Stimulated activated naive CD8-positive, alpha-beta T cell treated with anti-CD3 and anti-CD28 coated beads, Interleukin-15, amount 100 ng/mL, for 72 hours (primary cell): ENCODE data around the gene KCNC3.

Source experiments
- ATAC-seq: fragments of 150-1000 bp; cut with Tn5 transposase; 2 replicates; pipeline ENCODE4 v1.10.0; 2021; ENCODE audit warnings: mild to moderate bottlenecking, moderate library complexity
- DNase-seq, 2 donors: peaks; one replicate each; pipeline ENCODE4 v3.0.0; 2021 to 2022
- H3K27ac Mint-ChIP-seq, 2 donors: one replicate each; pipeline ENCODE4 v1.8.0; 2022; ENCODE audit warnings: mild to moderate bottlenecking in 2 of 2, mixed read lengths in 2 of 2, moderate library complexity in 2 of 2
- H3K27me3 Mint-ChIP-seq: one replicate; pipeline ENCODE4 v1.8.0; 2022; ENCODE audit warnings: mixed read lengths
- H3K4me1 Mint-ChIP-seq: one replicate; pipeline ENCODE4 v1.8.0; 2022; ENCODE audit warnings: mild to moderate bottlenecking, mixed read lengths
- H3K4me3 Mint-ChIP-seq, 2 donors: one replicate each; pipeline ENCODE4 v1.8.0; 2022; ENCODE audit warnings: mild to moderate bottlenecking in 2 of 2, mixed read lengths in 2 of 2, moderate library complexity in 1 of 2
- H3K9me3 Mint-ChIP-seq, 2 donors: one replicate each; pipeline ENCODE4 v1.8.0; 2022; ENCODE audit warnings: mixed read lengths in 2 of 2

KCNC3 gene

GRCh38 chr19:50311723-50312635 is 17.2 kb downstream of the KCNC3 start:
- Mint-ChIP-seq H3K4me1 (peaks cover 33% of the 10 kb centered on the region), H3K9me3 (no peaks in the 10 kb centered on the region), H3K27ac (no peak overlapping the region), H3K27me3 (peaks cover 98% of the 10 kb centered on the region), H3K4me3 (no peak overlapping the region)
- DNase-seq (no peak), ATAC-seq (no peak)

GRCh38 chr19:50310759-50311465 is 18.3 kb downstream of the KCNC3 start:
- no peak overlapping the region for H3K27ac Mint-ChIP-seq
- H3K9me3 Mint-ChIP-seq, result no peaks in the 10 kb centered on the region
- peaks cover 26% of the 10 kb centered on the region for H3K4me1 Mint-ChIP-seq
- no peak for ATAC-seq
- no peak overlapping the region for H3K4me3 Mint-ChIP-seq
- peaks cover 93% of the 10 kb centered on the region for H3K27me3 Mint-ChIP-seq
- no peak for DNase-seq

GRCh38 chr19:50309396-50310125 is 19.6 kb downstream of the KCNC3 start:
- Mint-ChIP-seq H3K27me3 (peaks cover 90% of the 10 kb centered on the region), H3K4me3 (no peak overlapping the region), H3K27ac (no peak overlapping the region), H3K9me3 (no peaks in the 10 kb centered on the region), H3K4me1 (peaks cover 14% of the 10 kb centered on the region)
- DNase-seq, result no peak
- ATAC-seq, result peak; percentile 43

- Mint-ChIP-seq H3K4me1 (peaks cover 10% of the 10 kb centered on the region), H3K27ac (no peak overlapping the region), H3K27me3 (peaks cover 88% of the 10 kb centered on the region), H3K9me3 (no peaks in the 10 kb centered on the region), H3K4me3 (no peak overlapping the region)
- DNase-seq (no peak), ATAC-seq (no peak)
Observed at GRCh38 chr19:50308991-50309390, 20.2 kb downstream of the KCNC3 start.

- ATAC-seq, result no peak
- Mint-ChIP-seq H3K27me3 (peaks cover 49% of the 10 kb centered on the region), H3K27ac (no peak overlapping the region), H3K4me3 (no peak overlapping the region), H3K4me1 (peaks cover 14% of the 10 kb centered on the region), H3K9me3 (no peaks in the 10 kb centered on the region)
- DNase-seq, result no peak
Observed at GRCh38 chr19:50303558-50303957, 25.6 kb downstream of the KCNC3 start.

DNA sequence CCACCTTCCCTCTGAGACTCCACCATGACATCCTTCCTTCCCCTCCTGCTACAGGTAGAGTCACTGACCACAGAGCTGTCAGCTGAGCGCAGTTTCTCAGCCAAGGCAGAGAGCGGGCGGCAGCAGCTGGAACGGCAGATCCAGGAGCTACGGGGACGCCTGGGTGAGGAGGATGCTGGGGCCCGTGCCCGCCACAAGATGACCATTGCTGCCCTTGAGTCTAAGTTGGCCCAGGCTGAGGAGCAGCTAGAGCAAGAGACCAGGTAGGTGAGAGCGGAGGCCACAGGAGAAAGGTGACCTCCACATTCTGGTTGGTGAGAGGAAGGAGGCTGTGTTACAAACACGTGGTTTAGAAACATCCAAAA is 27.6 kb downstream of the KCNC3 start:
- Mint-ChIP-seq H3K4me3 (no peak overlapping the region), H3K27ac (peak overlapping the region in 1 of 2 donors; percentile 36), H3K27me3 (peaks cover 41% of the 10 kb centered on the region), H3K9me3 (no peaks in the 10 kb centered on the region), H3K4me1 (peaks cover 14% of the 10 kb centered on the region)
- DNase-seq, result no peak
- ATAC-seq, result no peak

DNA sequence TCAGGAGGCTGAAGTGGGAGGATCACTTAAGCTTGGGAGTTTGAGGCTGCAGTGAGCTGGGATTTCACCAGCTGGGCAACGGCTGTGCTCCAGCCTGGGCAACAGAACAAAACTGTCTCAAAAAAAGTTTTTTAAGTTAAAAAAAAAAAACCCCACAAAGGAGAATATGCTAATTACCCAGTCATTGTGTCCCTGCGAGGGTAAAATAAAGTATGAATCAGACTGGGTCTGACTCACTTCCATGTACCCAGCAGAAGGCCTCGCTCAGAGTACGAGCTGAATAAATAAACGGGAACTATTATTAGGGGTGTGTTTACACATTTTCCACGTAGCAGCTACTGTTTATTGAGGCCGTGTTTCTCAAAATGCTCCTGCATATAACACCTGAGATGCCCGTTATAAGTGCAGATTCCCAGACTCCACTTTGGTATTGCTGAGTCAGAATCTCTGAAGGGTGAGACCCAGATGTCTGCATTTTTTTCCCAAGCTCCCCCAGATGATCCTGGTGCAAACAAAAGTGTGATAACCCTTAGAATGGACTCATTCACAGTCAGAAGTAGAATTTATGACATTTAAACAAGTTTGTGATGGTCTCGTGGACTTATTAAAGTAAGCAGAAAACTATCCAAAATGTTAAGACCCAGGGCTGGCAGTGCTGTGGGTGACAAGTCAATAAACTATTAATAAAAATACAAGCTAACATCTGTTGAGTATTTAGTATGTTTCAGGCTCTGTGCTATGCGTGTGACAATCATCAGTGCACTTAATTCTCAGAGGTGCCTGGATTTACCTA is 28.2 kb downstream of the KCNC3 start:
- Mint-ChIP-seq H3K9me3 (no peaks in the 10 kb centered on the region), H3K4me1 (peaks cover 14% of the 10 kb centered on the region), H3K27ac (peak overlapping the region in 1 of 2 donors; percentile 36), H3K4me3 (peak overlapping the region in 1 of 2 donors; percentile 27), H3K27me3 (peaks cover 47% of the 10 kb centered on the region)
- DNase-seq (peak in 1 of 2 donors; percentile 23), ATAC-seq (peak; percentile 100)

DNA sequence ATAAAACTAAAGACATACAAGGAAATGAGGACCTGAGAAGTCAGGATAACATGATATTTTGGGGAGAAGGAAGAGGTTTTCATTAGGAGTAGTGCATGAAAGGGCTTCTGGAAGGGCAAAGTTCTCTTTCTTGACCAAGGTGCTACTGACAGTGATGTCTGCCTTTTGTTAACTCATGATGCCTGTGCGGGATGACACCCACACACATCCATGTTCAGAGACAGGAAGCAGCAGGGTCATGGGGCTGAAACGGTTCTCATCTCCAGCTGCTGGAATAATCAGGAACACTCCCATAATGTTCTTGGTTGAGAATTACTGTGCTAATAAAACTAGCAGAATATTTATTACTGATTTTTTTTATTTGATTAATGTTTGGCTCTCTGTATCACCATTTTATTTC is 29.1 kb downstream of the KCNC3 start:
- Mint-ChIP-seq H3K27me3 (peaks cover 41% of the 10 kb centered on the region), H3K27ac (no peak overlapping the region), H3K4me3 (no peak overlapping the region), H3K9me3 (no peaks in the 10 kb centered on the region), H3K4me1 (peaks cover 14% of the 10 kb centered on the region)
- DNase-seq, result no peak
- ATAC-seq, result no peak

DNA sequence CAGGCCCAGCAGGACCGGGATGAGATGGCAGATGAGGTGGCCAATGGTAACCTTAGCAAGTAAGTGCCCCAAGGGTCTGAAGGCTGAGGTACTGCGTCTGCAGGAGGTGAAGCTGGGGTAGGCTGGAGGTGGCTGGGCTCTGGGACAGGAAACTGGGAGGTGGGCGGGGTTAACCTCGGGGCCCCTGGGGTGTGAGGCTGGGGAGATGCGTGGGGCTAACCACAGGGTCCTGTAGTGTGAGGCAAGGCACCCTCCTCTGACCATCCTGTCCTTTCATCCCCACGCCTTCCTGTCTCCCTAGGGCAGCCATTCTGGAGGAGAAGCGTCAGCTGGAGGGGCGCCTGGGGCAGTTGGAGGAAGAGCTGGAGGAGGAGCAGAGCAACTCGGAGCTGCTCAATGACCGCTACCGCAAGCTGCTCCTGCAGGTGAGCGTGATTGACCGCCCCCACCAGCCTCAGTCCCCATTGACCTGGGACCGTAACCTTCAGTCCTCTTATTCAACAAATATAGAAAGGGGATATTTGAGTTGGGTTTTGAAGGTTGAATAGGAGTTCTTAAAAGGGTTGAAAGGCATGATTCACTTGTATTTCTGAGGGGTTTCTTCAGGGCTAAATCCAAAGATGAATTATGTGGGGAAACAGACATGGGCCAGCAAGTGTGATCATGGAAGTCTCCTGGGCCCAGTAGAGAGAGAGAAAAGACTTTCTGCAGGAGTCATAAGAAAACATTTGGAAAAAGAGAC is 35.7 kb downstream of the KCNC3 start:
- ATAC-seq, result no peak
- H3K4me3 Mint-ChIP-seq, result no peak overlapping the region
- peaks cover 70% of the 10 kb centered on the region for H3K27me3 Mint-ChIP-seq
- peaks cover 8% of the 10 kb centered on the region for H3K4me1 Mint-ChIP-seq
- H3K27ac Mint-ChIP-seq, result no peak overlapping the region
- no peak for DNase-seq
- peaks cover 0 to 18% of the 10 kb centered on the region in 2 donors for H3K9me3 Mint-ChIP-seq

DNA sequence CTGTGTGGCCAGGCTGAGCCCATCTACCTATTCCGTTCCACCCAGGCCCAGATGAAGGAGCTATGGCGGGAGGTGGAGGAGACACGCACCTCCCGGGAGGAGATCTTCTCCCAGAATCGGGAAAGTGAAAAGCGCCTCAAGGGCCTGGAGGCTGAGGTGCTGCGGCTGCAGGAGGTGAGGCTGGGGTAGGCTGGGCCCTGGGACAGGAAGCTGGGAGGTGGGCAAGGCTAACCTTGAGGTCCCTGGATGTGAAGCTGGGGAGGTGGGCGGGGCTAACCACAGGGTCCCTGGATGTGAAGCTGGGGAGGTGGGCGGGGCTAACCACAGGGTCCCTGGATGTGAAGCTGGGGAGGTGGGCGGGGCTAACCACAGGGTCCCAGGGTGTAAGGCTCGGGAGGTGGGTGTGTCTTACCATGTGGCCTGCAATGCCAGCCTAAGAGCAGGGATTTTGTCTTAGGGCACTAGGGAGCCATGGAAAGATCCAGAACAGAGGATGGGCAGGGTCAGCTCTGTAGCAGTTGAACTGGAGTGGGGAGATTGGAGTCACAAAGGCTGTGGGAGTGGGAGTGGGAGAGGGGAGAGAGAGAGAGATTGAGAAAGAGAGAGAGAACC is 36.9 kb downstream of the KCNC3 start:
- no peak overlapping the region for H3K4me3 Mint-ChIP-seq
- H3K4me1 Mint-ChIP-seq, result peaks cover 8% of the 10 kb centered on the region
- ATAC-seq (no peak), DNase-seq (no peak)
- H3K9me3 Mint-ChIP-seq, result peaks cover 7 to 28% of the 10 kb centered on the region in 2 donors
- no peak overlapping the region for H3K27ac Mint-ChIP-seq
- peaks cover 71% of the 10 kb centered on the region for H3K27me3 Mint-ChIP-seq

GRCh38 chr19:50290775-50291174 is 38.4 kb downstream of the KCNC3 start:
- peaks cover 65% of the 10 kb centered on the region for H3K27me3 Mint-ChIP-seq

GRCh38 chr19:50290011-50290410 is 39.2 kb downstream of the KCNC3 start:
- Mint-ChIP-seq H3K9me3 (peaks cover 16 to 41% of the 10 kb centered on the region in 2 donors), H3K27ac (no peak overlapping the region), H3K4me3 (no peak overlapping the region), H3K27me3 (peaks cover 65% of the 10 kb centered on the region), H3K4me1 (peaks cover 8% of the 10 kb centered on the region)
- DNase-seq, result no peak
- no peak for ATAC-seq

More at GRCh38 chr19:50290775-50291174, 38.4 kb downstream of the KCNC3 start:
- Mint-ChIP-seq H3K4me3 (no peak overlapping the region), H3K4me1 (peaks cover 8% of the 10 kb centered on the region), H3K9me3 (peaks cover 10 to 36% of the 10 kb centered on the region in 2 donors), H3K27ac (no peak overlapping the region)
- ATAC-seq (no peak), DNase-seq (no peak)

- ATAC-seq, result no peak
- Mint-ChIP-seq H3K27me3 (peaks cover 62% of the 10 kb centered on the region), H3K9me3 (peaks cover 18 to 41% of the 10 kb centered on the region in 2 donors), H3K27ac (no peak overlapping the region), H3K4me3 (no peak overlapping the region), H3K4me1 (peaks cover 8% of the 10 kb centered on the region)
- DNase-seq, result no peak
Observed at GRCh38 chr19:50288954-50289353, 40.2 kb downstream of the KCNC3 start.

- Mint-ChIP-seq H3K27ac (no peak overlapping the region), H3K4me3 (no peak overlapping the region), H3K27me3 (peaks cover 46% of the 10 kb centered on the region), H3K9me3 (peaks cover 18 to 33% of the 10 kb centered on the region in 2 donors), H3K4me1 (no peaks in the 10 kb centered on the region)
- DNase-seq, result no peak
- ATAC-seq, result no peak
Observed at GRCh38 chr19:50287331-50287730, 41.8 kb downstream of the KCNC3 start.
